ENCODE measurements around the gene MPHOSPH9. TPM values are rescaled to one million over a fixed set of nuclear protein-coding genes. Genes with fewer than 3 reads are reported as not detected.

The MPHOSPH9 gene, protein sequence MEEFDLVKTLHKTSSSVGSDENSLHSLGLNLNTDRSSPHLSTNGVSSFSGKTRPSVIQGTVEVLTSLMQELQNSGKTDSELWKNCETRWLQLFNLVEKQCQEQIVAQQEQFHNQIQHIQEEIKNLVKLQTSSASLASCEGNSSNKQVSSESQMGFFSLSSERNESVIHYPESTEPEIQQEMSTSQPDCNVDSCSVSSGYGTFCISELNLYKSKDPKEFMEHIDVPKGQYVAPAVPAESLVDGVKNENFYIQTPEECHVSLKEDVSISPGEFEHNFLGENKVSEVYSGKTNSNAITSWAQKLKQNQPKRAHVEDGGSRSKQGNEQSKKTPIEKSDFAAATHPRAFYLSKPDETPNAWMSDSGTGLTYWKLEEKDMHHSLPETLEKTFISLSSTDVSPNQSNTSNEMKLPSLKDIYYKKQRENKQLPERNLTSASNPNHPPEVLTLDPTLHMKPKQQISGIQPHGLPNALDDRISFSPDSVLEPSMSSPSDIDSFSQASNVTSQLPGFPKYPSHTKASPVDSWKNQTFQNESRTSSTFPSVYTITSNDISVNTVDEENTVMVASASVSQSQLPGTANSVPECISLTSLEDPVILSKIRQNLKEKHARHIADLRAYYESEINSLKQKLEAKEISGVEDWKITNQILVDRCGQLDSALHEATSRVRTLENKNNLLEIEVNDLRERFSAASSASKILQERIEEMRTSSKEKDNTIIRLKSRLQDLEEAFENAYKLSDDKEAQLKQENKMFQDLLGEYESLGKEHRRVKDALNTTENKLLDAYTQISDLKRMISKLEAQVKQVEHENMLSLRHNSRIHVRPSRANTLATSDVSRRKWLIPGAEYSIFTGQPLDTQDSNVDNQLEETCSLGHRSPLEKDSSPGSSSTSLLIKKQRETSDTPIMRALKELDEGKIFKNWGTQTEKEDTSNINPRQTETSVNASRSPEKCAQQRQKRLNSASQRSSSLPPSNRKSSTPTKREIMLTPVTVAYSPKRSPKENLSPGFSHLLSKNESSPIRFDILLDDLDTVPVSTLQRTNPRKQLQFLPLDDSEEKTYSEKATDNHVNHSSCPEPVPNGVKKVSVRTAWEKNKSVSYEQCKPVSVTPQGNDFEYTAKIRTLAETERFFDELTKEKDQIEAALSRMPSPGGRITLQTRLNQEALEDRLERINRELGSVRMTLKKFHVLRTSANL
- total RNA-seq: 10 to 100 TPM; 17.4 to 47.6 (median 22.6) TPM
- 10 to 100 TPM in 1 of 3 donors, 1 to 10 TPM in 2; 4.2 to 10.2 (median 4.2) TPM for polyA plus RNA-seq

DNA sequence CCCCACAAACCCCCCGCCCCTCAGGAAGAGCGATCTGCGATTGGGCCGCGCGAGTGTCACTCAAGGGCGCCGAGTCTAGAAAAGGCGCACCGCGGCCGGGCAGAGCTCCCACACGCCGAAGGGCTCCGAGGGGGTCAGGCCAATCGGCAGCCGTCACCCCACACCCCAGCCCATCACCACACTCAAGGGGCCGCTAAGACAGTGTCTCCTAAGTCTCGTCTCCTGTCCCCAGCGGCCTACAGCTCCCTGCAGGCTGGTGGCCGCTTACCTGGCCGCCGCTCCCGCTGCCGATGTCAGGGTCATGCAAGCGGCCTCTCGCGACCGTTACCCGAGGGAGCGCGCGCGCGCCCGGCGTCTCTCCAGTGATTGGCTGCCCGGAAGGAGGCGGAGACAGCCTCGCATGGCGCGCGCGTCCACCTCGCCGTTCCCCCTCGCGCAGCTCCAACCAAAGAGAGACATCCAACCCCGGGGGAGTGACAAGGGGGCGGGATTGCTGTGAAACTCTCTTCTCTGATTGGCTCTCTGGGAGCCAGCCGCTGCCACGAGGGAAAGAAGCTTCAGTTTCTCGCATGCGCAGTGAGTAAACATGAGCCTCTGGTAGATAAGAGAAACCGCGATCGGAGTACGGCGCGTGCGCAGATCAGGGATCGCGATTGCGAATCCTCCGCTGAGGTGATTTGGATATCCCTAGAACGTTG lies at the start of gene MPHOSPH9, which contains the start of gene MTRFR:
Gene MPHOSPH9, minus strand, starts transcription at position 335 of the 698 bp plus-strand sequence. CDS start 2,777 bp downstream, outside the sequence.
Gene MTRFR, plus strand, starts transcription at position 630 of the 698 bp plus-strand sequence. CDS start 20,239 bp downstream, outside the sequence.
- Histone ChIP-seq H3K4me3 (peak within 1 kb of the TSS; percentile 59 to 94 (median 86)), H3K36me3 (no peaks in the 10 kb centered on the region), H3K4me1 (peaks cover 0 to 42% (median 24%) of the 10 kb centered on the region in 4 donors), H3K27me3 (no peaks in the 10 kb centered on the region), H3K9me3 (no peaks in the 10 kb centered on the region), H3K27ac (peak within 1 kb of the TSS; percentile 90 to 95 (median 93))
- peak; percentile 100 for DNase-seq
- 0% methylated on average over 66 of the region's 66 CpGs for WGBS, 2 donors
- TF ChIP-seq, protein P1, sequence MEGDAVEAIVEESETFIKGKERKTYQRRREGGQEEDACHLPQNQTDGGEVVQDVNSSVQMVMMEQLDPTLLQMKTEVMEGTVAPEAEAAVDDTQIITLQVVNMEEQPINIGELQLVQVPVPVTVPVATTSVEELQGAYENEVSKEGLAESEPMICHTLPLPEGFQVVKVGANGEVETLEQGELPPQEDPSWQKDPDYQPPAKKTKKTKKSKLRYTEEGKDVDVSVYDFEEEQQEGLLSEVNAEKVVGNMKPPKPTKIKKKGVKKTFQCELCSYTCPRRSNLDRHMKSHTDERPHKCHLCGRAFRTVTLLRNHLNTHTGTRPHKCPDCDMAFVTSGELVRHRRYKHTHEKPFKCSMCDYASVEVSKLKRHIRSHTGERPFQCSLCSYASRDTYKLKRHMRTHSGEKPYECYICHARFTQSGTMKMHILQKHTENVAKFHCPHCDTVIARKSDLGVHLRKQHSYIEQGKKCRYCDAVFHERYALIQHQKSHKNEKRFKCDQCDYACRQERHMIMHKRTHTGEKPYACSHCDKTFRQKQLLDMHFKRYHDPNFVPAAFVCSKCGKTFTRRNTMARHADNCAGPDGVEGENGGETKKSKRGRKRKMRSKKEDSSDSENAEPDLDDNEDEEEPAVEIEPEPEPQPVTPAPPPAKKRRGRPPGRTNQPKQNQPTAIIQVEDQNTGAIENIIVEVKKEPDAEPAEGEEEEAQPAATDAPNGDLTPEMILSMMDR (IDR thresholded peaks at IDR 0.05): no peak
- TF ChIP-seq POLR2A (IDR thresholded peaks at IDR 0.05) (peak; percentile 94 to 97), POLR2AphosphoS5 (IDR thresholded peaks at IDR 0.05) (peak; percentile 98)
- intact Hi-C loops (cut with DNase I): loop anchor here (1.0 to 5.0 kb wide), 4 partner anchors 81 to 349 kb away; partner anchors contain the start of genes OGFOD2, PITPNM2 and TMED2

DNA sequence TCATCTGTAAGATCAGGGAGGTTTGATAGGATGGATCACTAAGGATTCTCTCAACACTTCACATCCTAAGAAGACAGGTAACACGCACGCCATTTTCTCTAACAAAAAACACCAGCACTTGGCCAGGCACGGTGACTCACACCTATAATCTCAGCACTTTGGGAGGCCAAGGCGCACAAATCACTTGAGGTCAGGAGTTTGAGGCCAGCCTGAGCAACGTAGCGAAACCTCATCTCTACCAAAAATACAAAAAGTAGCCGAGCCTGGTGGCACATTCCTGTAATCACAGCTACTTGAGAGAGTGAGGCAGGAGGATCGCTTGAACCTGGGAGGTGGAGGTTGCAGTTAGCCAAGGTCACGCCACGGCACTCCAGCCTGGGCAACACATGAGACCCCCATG lies 49.2 kb upstream of the MPHOSPH9 start:
- Histone ChIP-seq H3K9me3 (no peaks in the 10 kb centered on the region), H3K36me3 (no peaks in the 10 kb centered on the region), H3K27me3 (no peaks in the 10 kb centered on the region), H3K27ac (no peak overlapping the region), H3K4me1 (no peaks in the 10 kb centered on the region), H3K4me3 (no peak overlapping the region)
- 92 to 94% methylated on average over 10 of the region's 10 CpGs for WGBS, 2 donors
- intact Hi-C loops (cut with DNase I): no loop called here
- DNase-seq: no peak
- TF ChIP-seq POLR2A (IDR thresholded peaks at IDR 0.05) (no peak), EP300 (IDR thresholded peaks at IDR 0.05) (no peak), POLR2AphosphoS5 (IDR thresholded peaks at IDR 0.05) (no peak)
- TF ChIP-seq, protein P1 (IDR thresholded peaks at IDR 0.05): no peak

DNA sequence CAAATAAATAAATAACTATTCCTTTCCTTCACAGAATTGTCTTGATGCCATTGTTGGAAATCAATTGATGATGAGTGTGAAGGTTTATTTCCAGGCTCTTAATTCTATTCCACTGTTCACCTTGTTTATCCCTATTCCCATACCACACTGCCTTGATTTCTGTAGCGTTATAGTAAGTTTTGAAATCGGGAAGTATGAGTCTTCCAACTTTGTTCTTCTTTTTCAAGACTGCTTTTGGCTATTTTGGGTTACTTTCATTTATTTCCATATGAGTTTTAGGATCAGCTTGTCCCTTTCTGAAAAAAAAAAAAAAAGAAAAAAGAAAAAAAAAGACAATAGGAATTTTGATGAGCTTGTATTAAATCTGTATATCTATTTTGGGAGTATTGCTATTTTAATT lies 48.0 kb upstream of the MPHOSPH9 start:
- Histone ChIP-seq H3K36me3 (no peaks in the 10 kb centered on the region), H3K27ac (no peak overlapping the region), H3K4me3 (no peak overlapping the region), H3K27me3 (no peaks in the 10 kb centered on the region), H3K9me3 (no peaks in the 10 kb centered on the region), H3K4me1 (no peaks in the 10 kb centered on the region)
- intact Hi-C loops (cut with DNase I): no loop called here
- TF ChIP-seq POLR2A (IDR thresholded peaks at IDR 0.05): no peak
- TF ChIP-seq EP300 (IDR thresholded peaks at IDR 0.05): no peak
- TF ChIP-seq POLR2AphosphoS5 (IDR thresholded peaks at IDR 0.05): no peak
- TF ChIP-seq, protein P1 (IDR thresholded peaks at IDR 0.05): no peak
- WGBS, 2 donors: 80 to 86% methylated on average over 2 of the region's 2 CpGs
- DNase-seq: no peak

DNA sequence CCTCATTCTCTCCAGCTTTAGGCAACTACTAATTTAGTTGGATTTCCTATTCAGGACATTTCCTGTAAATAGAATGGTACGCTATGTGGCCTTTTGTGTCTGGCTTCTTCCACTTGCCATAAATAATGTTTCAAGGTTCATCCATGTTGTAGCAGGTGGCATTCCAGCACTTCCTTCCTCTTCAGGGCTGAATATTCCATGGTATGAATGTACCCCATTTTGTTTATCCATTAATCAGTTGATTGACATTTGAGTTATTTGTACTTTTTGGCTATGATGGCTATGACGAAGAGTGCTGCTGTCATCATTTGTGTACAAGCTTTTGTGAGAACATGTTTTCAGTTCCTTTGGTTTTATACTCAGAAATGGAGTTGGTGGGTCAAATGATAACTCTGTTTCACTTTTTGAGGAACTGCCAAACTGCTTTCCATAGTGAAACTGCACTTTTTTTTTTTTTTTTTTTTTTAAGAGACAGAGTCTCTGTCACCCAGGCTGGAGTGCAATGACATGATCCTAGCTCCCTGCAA lies 45.2 kb upstream of the MPHOSPH9 start:
- DNase-seq: no peak
- TF ChIP-seq EP300 (IDR thresholded peaks at IDR 0.05) (no peak), POLR2A (IDR thresholded peaks at IDR 0.05) (no peak), POLR2AphosphoS5 (IDR thresholded peaks at IDR 0.05) (no peak)
- TF ChIP-seq, protein P1 (IDR thresholded peaks at IDR 0.05): no peak
- peak overlapping the region in 2 of 4 donors; percentile 28 to 49 for H3K27ac ChIP-seq

More for the DNA sequence above, 45.2 kb upstream of the MPHOSPH9 start:
- Histone ChIP-seq H3K4me1 (no peaks in the 10 kb centered on the region), H3K36me3 (no peaks in the 10 kb centered on the region), H3K9me3 (no peaks in the 10 kb centered on the region), H3K4me3 (no peak overlapping the region), H3K27me3 (no peaks in the 10 kb centered on the region)
- intact Hi-C loops (cut with DNase I): no loop called here
- 56 to 81% methylated on average over 2 of the region's 2 CpGs for WGBS, 2 donors

Data from sigmoid colon (tissue), 7 donors.